RCC 7860 (cell line): Measurements from ENCODE around the gene CACTIN.
"Not testable (repeated sequence)": the region's sequence is repeated elsewhere in the genome, so short reads cannot be mapped to it uniquely, and the experiment has no call there.

Experiments used
- DNase-seq: peaks from one replicate; pipeline ENCODE4 v3.0.0-alpha.2; 2015; ENCODE audit warnings: low spot score
- FAIRE-seq: peaks from 2 replicates; lab custom pipeline; 2012; peaks lifted over from hg19 to GRCh38; lab: Jason Lieb, UNC

Gene CACTIN

GRCh38 chr19:3573858-3574637 is 52.5 kb downstream of the CACTIN start:
- FAIRE-seq (peak; percentile 71), DNase-seq (peak; percentile 88)

GRCh38 chr19:3573162-3573857 is 53.3 kb downstream of the CACTIN start:
- FAIRE-seq (no peak), DNase-seq (no peak)

- DNase-seq (no peak), FAIRE-seq (no peak)
These were observed 53.8 kb downstream of the CACTIN start, which contains the start of gene HMG20B for GRCh38 chr19:3572855-3573161. HMG20B (plus strand) TSS chr19:3572944; CDS start chr19:3573310, 366 bp downstream.

- peak; percentile 90 for FAIRE-seq
- DNase-seq, result peak; percentile 97
These were observed 54.3 kb downstream of the CACTIN start for GRCh38 chr19:3572132-3572854.

GRCh38 chr19:3570606-3571011 is 56.0 kb downstream of the CACTIN start:
- FAIRE-seq (no peak), DNase-seq (no peak)

- DNase-seq, FAIRE-seq: not testable (repeated sequence)
These were observed 56.5 kb downstream of the CACTIN start for GRCh38 chr19:3570042-3570441.

GRCh38 chr19:3565139-3565538 is 61.5 kb downstream of the CACTIN start:
- peak; percentile 55 for FAIRE-seq
- DNase-seq, result peak; percentile 51

- no peak for FAIRE-seq
- no peak for DNase-seq
These were observed 62.7 kb downstream of the CACTIN start for GRCh38 chr19:3563709-3564524.
